NCI-H82 treated with DMSO at 0.1 percent for 48 hours (cell line): Measurements from ENCODE around the gene CD4.
A peak's percentile ranks its signal among the peaks of the same experiment; 100 is the strongest.

Experiments used
- DNase-seq: peaks from one replicate; lab custom pipeline; 2025; ENCODE audit not compliant: unreplicated experiment; lab: John Stamatoyannopoulos, UW

The CD4 gene

DNA sequence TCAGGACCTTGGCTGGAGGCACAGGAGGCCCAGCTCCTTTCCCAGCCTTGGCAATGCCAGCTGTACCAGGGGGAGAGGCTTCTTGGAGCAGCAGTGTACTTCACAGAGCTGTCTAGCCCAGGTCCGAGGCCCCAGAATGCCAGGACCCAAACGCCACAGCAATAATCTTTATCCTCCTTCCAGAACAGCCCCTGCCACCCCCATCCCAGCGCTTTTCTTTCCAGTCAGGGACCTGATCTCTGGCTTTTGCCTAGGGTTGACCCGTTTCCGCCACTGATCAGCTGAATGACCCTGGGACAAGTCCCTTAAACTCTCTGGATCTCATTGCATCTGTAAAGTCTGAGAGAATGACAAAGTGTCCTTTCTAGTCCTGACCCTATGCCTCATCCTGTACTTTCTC is 11.9 kb upstream of the CD4 start:
- no peak for DNase-seq

DNA sequence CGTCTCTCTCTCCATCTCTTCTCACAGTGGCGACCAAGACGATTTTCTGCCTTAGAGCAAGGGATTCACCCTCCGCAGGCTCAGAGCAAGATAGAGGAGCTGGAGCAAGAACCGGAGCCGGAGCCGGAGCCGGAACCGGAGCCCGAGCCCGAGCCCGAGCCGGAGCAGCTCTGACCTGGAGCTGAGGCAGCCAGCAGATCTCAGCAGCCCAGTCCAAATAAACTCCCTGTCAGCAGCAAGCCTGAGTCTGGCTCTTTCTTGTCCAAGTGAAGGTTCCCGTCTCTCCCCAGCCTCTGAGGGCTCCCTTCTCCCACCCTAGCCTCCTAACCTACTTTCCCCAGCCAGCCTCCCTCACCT is 11.1 kb upstream of the CD4 start:
- peak; percentile 35 for DNase-seq

- peak; percentile 92 for DNase-seq
These were observed 10.5 kb upstream of the CD4 start for GRCh38 chr12:6778574-6779550.

- DNase-seq = no peak
These were observed 9.5 kb upstream of the CD4 start for GRCh38 chr12:6779708-6780432.

- DNase-seq = no peak
These were observed 8.8 kb upstream of the CD4 start for GRCh38 chr12:6780573-6780972.

- no peak for DNase-seq
These were observed 7.2 kb upstream of the CD4 start for GRCh38 chr12:6782119-6782518.

DNA sequence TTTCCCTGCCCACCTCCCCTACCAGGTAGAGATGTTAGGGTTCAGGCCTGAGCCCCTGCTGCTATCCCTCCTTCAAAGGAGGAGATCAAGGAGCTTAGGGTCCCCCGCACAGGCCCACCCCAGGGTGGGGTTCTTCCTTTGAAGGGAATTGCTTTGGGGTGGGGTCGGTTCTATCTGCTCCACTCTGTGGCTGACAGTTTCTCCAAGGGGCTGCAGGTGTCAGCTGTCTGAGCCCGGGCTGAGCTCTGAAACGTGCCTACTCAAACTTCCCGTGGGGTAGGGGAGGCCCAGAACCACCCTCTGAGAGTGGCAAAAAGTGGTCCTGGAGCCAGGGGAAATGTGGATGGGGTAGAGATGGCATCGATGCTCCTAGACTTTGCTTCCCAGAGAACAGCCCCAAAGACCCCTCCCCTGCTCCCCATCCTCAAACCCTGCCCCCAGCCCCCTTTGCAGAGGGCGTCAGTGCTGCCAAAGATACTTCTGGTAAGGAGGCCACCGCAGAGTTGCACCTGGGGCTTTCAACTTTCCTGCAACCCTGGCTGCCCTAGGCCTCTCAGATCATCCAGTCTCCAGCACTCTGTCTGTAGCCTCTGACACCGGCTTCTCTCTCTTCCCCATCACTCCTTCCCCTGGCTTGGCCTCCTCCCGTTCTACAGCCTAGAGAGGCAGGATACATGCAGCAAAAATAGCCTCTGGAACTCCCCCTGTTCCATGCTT is 6.3 kb upstream of the CD4 start:
- no peak for DNase-seq

GRCh38 chr12:6783828-6784227 is 5.5 kb upstream of the CD4 start:
- no peak for DNase-seq

- no peak for DNase-seq
These were observed 5.0 kb upstream of the CD4 start for GRCh38 chr12:6784296-6784695.

DNA sequence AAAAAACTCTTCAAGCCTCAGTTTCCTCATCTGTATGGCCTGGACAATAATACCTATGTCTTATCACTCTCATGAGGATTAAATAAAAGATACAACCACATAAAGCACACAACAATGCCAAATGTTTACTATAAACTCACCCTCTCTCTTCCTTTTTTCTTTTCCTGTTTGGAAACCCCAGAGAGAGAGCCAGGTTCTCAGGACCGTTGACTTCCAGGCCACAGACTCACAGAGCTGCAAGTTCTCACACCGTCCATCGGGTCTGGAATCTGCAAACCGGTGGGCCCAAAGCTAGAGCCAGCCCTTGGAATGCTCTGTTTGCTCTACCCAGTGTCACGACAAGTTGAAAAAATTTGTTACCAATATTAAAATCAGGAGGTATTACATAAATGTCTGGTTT is 4.6 kb upstream of the CD4 start:
- no peak for DNase-seq

- no peak for DNase-seq
These were observed 2.8 kb upstream of the CD4 start for GRCh38 chr12:6786416-6787094.

- DNase-seq = no peak
These were observed 2.0 kb upstream of the CD4 start for GRCh38 chr12:6787309-6787708.

GRCh38 chr12:6790496-6791150 is 1.3 kb downstream of the CD4 start:
- DNase-seq = no peak

- DNase-seq = no peak
These were observed 2.7 kb downstream of the CD4 start for GRCh38 chr12:6791931-6792520.

DNA sequence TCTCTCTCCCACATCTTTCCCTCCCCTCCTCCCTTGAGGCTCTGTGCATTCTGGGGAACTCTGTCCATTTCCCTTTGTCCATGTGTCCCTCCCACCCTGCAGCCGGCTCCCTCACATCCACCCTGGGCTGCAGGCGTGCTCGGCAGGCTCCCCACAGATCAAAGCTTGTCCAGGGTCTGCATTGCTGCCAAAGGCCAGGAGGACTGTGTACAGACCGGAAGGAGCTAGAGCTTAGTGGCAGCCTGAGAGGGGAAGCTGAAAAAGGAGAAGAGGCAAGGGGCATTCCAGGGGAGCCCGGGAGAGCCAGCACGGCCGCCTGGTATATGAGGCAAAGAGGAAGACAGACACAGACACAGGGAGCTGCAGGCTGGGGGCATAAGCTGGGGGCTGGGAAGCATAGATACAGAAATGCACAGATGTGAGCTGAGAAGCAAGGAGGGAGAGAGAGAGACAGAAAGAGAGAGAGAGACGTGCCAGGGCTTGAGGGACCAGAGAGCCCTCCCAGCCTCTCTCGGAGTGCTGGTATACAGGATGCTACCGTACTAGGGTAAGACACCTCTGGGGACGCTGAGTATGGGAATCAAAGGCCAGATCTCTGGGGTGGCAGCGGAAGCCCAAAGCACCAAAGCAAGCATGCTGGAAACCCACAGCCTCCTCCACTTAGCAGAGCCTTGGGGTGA is 3.3 kb downstream of the CD4 start:
- no peak for DNase-seq

DNA sequence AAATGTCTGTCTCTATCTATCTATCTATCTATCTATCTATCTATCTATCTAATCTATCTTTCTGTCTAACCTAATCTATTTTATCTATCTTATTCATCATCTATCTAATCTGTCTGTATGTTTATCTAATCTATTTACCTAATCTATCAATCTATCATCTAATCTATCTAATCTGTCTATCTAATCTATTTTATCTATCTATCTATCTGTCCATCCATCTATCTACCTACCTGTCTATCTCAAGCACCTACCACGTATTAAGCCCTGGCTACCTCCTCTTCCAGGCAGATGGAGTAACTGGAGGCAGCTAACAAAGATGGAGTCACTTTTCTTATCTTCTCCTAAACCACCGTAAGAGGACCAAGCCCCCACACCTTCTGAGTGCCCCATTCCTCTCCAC is 5.8 kb downstream of the CD4 start:
- no peak for DNase-seq

DNA sequence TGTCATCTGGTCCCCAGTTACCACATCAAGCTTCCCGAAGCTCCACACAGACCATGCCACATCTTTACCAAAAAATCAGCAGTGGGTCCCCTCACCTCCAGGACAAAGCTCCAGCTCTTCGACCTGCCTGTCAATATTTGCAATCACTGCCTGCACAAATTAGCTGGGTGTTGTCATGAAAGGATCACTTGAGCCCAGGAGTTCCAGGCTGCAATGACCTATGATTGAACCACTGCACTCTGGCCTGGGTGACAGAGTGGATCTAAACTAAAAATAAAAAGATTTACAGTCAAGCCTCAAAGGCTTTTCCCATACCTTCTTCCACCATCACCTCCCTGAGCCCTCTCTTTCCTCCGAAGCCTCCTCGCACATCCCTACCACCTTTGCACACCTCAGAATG is 7.2 kb downstream of the CD4 start:
- no peak for DNase-seq

DNA sequence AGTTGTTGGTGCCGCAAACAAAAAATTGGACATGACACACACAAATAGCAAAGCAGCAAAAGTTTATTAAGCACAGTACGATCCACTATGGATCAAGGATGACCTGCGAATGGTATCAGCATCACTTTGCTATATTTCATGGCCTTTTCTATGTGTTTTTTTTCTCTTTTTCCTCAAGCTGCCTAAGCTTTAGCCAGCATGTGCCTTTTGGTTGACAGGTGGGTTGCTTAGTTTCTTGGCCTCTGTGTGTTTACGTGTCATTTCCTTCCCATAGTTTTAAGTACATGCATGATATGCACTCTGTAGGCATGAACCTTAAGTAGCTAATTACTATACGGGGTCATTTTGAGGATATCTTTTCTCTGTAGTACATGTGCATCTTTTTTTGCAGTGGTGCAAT is 9.8 kb downstream of the CD4 start:
- no peak for DNase-seq

DNA sequence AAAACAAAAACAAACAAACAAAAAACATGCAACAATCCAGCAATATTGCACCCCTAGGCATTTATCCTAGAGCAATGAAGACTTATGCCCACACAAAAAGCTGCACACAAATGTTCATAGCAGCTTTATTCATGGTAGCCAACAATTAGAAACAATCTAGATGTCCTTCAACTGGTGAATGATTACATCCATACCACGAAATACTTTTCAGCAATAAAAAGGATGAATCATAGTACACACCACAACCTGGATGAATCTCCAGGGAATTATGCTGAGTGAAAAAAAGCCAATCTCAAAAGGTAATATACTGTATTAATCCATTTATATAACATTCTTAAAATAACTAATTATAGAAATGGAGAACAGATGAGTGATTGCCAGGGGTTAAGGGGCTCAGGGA is 17.8 kb downstream of the CD4 start:
- DNase-seq = no peak

DNA sequence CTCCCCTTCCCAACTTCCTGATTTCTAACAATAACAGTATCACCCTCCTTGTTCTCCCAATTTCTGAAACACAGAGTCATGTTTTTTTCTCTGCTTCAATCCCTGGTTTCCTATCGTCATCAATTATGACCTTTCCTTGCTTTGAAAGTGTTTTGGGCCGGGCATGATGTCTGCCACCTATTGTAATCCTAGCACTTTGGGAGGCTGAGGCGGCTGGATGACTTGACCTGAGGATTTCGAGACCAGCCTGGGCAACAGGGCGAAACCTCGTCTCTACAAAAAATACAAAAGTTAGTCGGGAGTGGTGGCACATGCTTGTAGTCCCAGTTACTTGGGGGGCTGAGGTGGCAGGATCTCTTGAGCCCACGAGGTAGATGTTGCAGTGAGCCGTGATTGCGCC is 19.7 kb downstream of the CD4 start:
- no peak for DNase-seq
